Kidney epithelial cell (primary cell): ENCODE results near the gene IQSEC1. TPM values are rescaled to one million over a fixed set of nuclear protein-coding genes. Genes with fewer than 3 reads are reported as not detected.

Experiments
- DNase-seq: peaks from one replicate; pipeline ENCODE4 v3.0.0-alpha.2; 2010; ENCODE audit warnings: low read depth
- H3K27me3 ChIP-seq: 2 replicates; pipeline ENCODE4 v1.6.0; 2011; ENCODE audit warnings: low read length; ENCODE audit not compliant: control insufficient read depth, insufficient read depth
- H3K36me3 ChIP-seq: 2 replicates; pipeline ENCODE4 v1.5.1; 2011; ENCODE audit warnings: low read length; ENCODE audit not compliant: control insufficient read depth, insufficient read depth
- H3K4me3 ChIP-seq: 2 replicates; pipeline ENCODE4 v1.5.1; 2011; ENCODE audit warnings: low read depth, mild to moderate bottlenecking, control low read depth, low read length
- total RNA-seq: library from RNA; depleted of rRNA; stranded (reverse); fragments of >200 nt; gene quantifications from 2 replicates; pipeline ENCODE4 v1.2.3, GENCODE V29; 2015
- TF ChIP-seq, protein P1 (sequence below): IDR thresholded peaks from 2 replicates; pipeline ENCODE4 v1.5.1; 2011; ENCODE audit warnings: mild to moderate bottlenecking, moderate library complexity, low read length, control low read depth, inconsistent platforms; ENCODE audit not compliant: insufficient read depth, poor library complexity, severe bottlenecking

IQSEC1 gene
- total RNA-seq, 1 donor from 2014 or later, result 14.9 TPM

DNA sequence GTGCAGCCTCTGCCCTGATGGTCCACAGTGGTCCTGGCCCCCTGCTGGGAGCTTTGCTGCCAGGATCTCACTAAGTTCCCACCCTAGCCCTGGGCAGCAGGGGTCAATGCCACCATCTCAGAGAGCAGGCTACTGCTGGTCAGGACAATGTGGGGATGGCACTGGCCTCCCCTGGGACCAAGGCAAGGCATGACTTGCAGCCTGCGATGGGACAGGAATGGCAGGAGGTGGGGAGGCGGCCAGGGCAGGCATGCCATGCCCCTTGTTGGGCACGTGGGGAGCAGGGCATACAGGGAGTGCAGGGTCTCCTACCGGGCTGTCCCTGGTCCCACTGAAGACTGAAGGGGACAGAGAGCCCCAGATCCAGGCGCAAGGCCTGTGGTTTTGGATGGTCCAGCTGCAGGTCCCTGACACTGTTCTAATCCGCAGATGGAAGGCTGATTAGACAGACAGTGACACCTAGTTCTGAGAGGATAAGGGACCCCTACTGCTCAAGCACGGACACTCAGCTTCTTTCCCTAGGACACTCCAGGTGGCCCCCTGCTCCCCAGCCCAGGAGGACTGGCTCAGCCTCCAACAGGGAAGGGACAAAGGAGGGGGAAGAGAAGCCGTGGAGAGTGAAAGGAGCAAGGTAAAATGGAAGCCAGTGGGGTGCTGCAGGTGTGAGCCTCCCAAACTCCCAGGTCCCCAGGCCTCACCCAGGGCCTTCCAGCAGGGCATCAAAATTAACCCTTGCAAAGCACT is 162.7 kb downstream of the IQSEC1 start:
- no peak for DNase-seq
- no peak overlapping the region for H3K4me3 ChIP-seq
- H3K36me3 ChIP-seq, result peaks cover 1% of the 10 kb centered on the region
- H3K27me3 ChIP-seq, result no peaks in the 10 kb centered on the region
- TF ChIP-seq, protein P1, sequence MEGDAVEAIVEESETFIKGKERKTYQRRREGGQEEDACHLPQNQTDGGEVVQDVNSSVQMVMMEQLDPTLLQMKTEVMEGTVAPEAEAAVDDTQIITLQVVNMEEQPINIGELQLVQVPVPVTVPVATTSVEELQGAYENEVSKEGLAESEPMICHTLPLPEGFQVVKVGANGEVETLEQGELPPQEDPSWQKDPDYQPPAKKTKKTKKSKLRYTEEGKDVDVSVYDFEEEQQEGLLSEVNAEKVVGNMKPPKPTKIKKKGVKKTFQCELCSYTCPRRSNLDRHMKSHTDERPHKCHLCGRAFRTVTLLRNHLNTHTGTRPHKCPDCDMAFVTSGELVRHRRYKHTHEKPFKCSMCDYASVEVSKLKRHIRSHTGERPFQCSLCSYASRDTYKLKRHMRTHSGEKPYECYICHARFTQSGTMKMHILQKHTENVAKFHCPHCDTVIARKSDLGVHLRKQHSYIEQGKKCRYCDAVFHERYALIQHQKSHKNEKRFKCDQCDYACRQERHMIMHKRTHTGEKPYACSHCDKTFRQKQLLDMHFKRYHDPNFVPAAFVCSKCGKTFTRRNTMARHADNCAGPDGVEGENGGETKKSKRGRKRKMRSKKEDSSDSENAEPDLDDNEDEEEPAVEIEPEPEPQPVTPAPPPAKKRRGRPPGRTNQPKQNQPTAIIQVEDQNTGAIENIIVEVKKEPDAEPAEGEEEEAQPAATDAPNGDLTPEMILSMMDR, result no peak

DNA sequence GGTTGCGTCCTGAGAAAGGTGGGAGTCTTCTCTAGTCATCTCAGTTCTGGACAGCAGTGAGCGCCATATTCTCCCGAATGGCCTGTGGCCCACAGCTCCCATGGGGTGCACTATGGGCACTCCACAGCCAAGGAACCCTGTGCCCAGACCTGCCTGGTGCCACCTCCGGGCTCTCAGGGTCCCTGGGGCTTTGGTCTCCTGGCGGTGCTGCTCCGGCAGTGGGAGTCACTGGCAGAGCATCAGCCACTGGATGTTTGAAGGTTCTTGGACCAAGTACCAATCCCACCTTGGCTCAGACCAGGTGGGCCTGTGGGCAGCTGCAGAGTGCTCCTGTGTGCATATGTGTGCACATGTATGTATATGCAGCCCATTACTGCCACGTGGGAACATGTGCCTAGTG is 163.5 kb downstream of the IQSEC1 start:
- Histone ChIP-seq H3K27me3 (no peaks in the 10 kb centered on the region), H3K4me3 (no peak overlapping the region), H3K36me3 (peaks cover 1% of the 10 kb centered on the region)
- DNase-seq, result no peak
- TF ChIP-seq, protein P1, result no peak

DNA sequence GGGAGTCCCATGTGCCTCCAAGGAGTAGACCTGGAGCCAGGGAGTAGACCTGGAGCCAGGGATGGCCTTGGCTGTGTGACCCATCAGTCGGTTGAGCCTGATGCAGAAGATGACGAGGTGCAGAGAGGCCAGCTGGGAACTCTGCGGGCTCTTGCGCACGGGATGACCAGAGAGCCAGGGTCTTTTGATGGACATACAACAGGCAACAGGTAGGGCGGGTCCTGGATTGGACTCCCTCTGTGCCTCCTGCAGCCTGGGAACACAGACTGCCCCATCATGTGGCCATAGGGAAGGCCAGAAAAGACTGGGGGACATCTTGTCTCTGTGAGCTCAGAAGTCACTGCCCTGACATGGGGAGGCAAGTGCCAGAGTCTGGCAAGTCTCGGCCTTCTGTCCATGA is 164.4 kb downstream of the IQSEC1 start:
- Histone ChIP-seq H3K4me3 (no peak overlapping the region), H3K36me3 (peaks cover 1% of the 10 kb centered on the region), H3K27me3 (no peaks in the 10 kb centered on the region)
- TF ChIP-seq, protein P1, result no peak
- no peak for DNase-seq

DNA sequence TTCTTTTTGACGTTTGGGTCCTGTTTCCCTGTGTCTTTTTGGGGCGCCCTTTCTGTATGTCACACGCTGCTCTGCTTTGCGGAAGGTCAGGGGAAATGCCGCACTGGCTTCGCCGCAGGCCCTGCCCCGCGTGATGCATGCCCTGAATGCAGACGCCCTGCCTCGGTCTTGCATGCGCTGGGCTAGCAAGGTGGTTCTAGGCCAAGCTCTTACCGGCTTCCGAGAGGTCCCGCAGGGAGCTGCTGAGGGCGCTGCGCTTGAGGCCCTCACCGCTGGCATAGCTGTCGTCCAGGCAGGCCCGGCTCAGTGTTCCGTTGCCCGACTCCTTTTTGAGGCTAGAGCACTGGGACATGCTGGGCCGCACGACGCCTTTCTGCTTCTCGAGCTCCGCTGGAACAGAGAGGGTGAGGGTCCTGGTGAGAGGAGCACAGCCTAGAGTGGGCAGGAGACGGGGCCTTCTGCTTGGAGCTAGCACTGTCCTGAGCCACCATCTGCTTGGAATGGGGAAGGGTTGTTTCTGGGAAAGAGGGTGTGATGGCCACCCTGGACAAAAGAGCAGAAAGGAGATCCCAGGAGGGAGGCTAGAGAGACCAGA is 165.0 kb downstream of the IQSEC1 start:
- Histone ChIP-seq H3K27me3 (no peaks in the 10 kb centered on the region), H3K36me3 (peaks cover 1% of the 10 kb centered on the region), H3K4me3 (no peak overlapping the region)
- DNase-seq, result no peak
- TF ChIP-seq, protein P1, result no peak

DNA sequence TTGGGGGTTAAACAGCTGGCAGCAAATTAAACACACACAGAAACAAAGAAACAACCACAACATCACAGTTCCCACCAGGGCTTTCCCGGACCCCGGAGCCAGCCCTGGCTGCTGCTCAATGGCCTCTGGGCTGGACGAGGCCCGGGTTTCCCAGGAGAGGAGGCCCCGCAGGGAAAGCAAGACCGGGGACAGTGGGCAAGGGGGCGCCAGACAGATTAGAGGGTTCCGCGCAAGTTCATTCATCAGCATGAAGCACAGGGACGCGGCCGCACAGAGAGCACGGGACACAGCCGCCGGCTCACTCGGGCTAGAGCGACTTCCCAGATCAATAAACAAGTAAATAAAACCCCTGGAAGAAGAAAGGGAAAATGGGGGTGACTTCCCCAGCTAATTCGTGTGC is 165.5 kb downstream of the IQSEC1 start:
- no peak overlapping the region for H3K4me3 ChIP-seq
- peaks cover 1% of the 10 kb centered on the region for H3K36me3 ChIP-seq
- no peaks in the 10 kb centered on the region for H3K27me3 ChIP-seq
- DNase-seq, result no peak
- TF ChIP-seq, protein P1, result no peak
